GM18517 (cell line): ENCODE data around the gene ZRSR2.
A peak's percentile ranks its signal among the peaks of the same experiment; 100 is the strongest.
"Not testable (repeated sequence)": the region's sequence is repeated elsewhere in the genome, so short reads cannot be mapped to it uniquely, and the experiment has no call there.

ENCODE experiments used
- ATAC-seq: cut with Tn5 transposase; IDR thresholded peaks from one replicate; pipeline ENCODE4 v1.9.1; 2021; ENCODE audit warnings: mild to moderate bottlenecking, moderate library complexity; ENCODE audit not compliant: unreplicated experiment

ZRSR2 gene, protein sequence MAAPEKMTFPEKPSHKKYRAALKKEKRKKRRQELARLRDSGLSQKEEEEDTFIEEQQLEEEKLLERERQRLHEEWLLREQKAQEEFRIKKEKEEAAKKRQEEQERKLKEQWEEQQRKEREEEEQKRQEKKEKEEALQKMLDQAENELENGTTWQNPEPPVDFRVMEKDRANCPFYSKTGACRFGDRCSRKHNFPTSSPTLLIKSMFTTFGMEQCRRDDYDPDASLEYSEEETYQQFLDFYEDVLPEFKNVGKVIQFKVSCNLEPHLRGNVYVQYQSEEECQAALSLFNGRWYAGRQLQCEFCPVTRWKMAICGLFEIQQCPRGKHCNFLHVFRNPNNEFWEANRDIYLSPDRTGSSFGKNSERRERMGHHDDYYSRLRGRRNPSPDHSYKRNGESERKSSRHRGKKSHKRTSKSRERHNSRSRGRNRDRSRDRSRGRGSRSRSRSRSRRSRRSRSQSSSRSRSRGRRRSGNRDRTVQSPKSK

DNA sequence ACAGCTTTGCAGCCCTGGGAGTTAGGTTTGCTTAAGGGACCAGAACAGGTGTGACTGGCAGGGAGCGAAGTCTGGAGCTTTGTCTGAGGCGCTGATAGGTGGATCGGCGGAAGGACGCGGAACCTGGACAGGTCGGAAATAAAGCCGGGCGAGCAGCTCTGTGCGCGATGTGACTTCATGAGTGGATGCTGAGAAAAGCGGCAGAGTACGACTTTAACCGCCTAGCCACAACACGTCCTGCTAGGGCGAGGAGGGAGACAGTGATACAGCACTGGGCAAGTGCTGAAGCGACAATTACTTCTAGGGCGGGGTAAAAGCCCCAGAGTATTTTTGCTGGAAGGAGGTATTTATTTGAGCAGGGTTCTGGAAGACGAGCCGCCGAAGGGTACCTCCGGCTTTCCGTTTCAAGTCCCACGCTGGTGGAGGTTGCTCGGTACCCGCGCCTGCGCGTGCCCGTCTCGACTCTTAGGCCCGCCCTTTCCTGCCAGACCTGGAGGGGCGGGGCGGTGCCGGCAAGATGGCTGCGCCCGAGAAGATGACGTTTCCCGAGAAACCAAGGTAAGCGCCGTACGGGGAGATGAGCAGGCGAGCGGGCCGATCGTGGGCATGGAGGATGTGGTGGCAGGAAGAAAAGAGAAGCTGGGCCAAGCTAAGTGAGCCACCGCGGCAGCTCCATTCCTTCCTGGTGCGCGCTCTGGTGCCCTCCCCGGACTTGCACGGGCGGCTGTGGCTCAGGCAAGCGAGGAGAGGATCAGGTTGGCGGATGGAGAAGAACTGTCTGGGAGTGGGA is at the start of gene ZRSR2:
TSS of gene ZRSR2 (plus strand) at position 506 of the 790 bp plus-strand sequence. CDS start at position 518, 12 bp downstream.
- peak; percentile 91 for ATAC-seq

GRCh38 chrX:15744181-15744867 is 46.0 kb upstream of the ZRSR2 start:
- no peak for ATAC-seq

GRCh38 chrX:15745179-15745578 is 45.1 kb upstream of the ZRSR2 start:
- no peak for ATAC-seq

DNA sequence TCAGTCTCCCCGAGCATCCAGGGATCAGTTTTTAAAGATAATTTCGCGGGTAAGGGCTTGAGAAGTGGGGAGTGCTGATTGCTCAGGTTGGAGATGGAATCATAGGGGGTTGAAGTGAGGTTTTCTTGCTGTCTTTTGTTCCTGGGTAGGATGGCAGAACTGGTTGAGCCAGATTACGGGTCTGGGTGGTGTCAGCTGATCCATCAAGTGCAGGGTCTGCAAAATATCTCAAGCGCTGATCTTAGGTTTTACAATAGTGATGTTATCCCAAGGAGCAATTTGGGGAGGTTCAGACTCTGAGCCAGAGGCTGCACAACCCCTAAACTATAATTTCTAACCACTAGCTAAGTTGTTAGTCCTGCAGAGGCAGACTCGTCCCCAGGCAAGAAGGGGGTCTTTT is 43.6 kb upstream of the ZRSR2 start:
- not testable (repeated sequence) for ATAC-seq

- ATAC-seq: no peak
Observed at GRCh38 chrX:15747626-15748173, 42.6 kb upstream of the ZRSR2 start.

- no peak for ATAC-seq
Observed at GRCh38 chrX:15748841-15749240, 41.4 kb upstream of the ZRSR2 start.

DNA sequence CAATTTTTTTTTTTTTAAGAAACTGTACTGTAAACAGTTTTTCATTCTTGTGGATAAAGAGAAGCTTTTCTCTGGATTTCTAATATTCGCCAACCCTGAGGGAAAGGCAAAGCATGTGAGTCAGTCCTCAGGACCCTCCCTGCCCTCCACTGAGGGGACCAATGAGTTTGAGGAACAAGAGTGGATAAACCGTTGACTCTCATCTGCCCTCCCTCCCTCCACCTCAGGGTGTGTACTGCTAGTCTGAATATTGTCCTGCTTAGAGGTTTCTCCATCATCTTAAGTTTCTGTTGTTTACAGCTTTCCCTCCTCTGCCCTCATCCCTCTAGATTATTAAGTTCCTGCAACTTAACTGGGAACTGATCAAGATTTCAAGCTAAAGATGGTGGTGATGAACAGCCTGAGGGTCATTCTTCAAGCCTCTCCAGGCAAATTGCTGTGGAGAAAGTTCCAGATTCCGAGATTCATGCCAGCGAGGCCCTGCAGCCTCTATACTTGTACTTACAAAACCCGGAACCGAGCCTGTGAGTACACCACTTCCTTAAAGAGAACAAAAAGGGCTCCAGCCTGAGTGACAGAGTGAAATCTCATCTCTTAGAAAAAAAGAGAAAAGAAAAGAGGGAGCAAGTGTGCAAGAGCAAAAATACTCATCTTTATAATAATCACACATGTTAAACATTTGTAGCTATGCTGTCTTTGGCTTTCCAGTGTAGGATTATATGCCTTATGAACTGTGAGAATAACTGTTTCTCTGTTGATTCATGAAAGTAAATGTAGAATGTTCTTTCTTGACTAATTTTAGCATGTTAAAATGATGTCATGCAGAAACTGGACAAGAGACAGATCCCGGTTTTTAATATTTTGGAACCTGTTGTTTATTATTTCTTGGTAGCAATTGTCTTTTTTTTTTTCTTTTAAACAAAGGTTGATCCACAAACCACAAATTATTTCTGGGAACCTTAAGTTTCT is 40.4 kb upstream of the ZRSR2 start:
- peak; percentile 83 for ATAC-seq

DNA sequence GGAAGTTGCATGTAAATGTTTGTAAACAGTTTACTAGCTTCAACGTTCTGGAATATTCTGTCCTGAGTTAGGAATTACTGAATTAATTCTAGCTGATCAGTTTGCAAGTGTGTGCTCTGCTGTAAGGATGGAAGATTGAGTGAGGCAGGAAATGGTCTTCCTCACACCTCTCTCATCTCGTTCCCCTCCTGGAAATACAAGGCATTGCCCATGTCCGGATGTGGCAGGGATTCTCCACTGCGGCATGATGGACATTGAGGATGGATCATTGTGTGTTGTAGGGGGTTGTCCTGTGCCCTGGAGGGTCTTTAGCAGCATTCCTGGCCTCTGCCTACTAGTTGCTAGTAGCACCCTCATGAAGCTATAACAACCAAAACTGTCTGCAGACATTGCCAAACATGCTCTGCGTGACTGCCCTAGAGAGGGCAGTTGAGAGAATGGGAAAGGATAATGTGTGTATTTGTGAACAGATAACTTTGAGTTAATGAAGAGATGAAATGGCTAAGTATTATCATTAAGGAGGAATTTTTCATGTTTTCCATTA is 39.6 kb upstream of the ZRSR2 start:
- ATAC-seq: no peak

DNA sequence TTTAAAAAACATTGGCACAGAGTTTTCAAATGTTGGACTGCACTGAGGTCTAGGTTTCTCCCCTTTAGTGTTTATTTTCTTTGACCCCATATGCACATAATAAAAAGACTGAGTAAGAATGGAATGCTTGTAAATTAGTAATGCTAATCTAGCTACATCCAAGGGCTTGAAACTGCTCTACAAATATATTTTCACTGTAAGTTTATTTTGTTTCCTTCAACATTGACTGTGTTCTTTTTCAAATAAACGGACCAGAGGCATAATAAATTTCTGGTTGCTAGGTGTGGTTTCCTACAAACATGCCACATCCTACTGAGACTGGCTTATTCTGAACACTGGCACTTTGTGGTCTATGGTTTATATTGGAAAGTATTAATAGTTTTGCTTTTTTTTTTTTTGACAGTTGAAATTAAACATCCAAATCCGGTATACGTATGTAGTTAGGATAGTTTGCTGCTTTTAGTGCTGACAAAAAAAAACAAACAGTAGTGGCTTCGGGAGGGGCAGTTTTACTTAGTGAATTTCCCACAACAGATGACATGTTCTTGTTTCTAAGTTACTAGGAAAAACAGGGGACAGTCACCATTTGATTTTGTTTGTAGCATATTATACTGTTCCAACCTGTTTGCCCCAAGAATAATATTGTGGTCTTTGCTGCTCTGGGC is 39.0 kb upstream of the ZRSR2 start:
- no peak for ATAC-seq

GRCh38 chrX:15755091-15755490 is 35.2 kb upstream of the ZRSR2 start:
- ATAC-seq: no peak

- ATAC-seq: no peak
Observed at GRCh38 chrX:15758140-15758539, 32.1 kb upstream of the ZRSR2 start.

DNA sequence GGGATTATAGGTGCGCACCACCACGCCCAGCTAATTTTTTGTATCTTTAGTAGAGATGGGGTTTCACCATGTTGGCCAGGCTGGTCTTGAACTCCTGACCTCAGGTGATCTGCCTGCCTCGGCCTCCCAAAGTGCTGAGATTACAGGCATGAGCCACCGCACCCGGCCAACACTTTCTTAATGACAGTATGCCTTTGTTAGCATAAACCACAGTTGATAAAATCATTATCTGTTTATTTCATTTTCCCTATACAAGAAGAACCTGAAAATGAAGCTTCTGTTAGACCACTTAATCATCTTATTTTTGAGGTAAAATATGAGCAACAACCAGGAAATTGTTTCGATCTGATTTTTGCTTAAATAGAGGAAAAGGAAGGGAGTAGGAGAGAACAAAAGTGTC is 30.4 kb upstream of the ZRSR2 start:
- not testable (repeated sequence) for ATAC-seq

GRCh38 chrX:15761564-15762191 is 28.6 kb upstream of the ZRSR2 start:
- no peak for ATAC-seq

- ATAC-seq: no peak
Observed at GRCh38 chrX:15769300-15769954, 20.9 kb upstream of the ZRSR2 start.

DNA sequence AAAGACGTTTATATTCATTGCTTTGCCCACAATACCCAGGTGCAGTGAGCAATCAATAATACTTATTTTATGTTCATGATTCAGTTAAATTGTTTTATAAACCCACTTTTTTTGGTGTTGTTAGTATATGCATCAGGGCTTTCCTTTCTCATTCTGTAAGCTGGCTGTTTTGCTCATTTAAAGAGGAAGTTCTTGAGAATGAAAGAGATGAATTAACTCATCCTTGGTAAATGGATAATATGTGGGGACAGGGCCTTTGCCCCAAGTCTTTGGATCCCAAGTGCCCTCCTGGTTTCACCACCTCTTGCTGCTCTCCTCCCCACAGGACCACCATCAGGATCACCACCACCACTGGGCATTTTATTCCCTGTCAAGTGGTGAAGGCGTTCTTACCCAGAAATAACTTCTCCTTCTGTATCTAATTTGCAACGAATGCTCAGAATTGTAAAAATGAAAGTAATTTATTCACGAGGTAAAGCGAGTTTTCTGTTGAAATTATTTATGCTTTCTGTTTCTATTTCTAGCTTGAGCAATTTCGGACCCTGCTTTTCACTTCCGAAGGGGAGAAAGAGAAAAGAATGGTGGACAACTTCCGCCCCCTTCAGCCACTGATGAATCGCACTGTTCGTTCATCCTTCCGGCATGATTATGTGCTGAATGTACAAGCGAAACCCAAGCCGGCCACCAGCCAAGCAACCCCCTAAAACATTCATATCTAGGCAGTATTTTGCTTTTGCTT is 8.2 kb upstream of the ZRSR2 start:
- peak; percentile 85 for ATAC-seq

- ATAC-seq: no peak
Observed at GRCh38 chrX:15785176-15785750, 5.0 kb upstream of the ZRSR2 start.

DNA sequence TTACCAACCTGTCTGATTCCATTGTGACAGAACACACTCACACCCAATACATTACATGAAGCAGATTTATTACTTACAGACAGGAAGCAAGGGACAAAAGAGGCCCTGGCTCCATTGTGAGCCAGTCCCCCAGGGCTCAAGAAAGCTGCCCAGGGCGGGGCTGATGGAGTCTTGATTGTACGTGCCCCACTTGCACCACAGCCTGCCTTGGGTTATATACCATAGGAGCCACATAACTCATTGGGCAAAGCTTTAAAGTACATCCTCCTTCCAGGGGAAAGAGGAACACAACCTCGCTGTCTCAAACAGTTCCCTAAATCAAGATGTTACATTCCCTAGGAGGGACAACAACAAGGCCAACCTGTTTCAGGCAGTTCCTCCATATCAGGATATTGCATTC is 3.4 kb upstream of the ZRSR2 start:
- no peak for ATAC-seq
